Heart left ventricle (tissue), 13 donors: Measurements from ENCODE around the gene BTD.

ENCODE experiments used
- CTCF ChIP-seq, 12 donors: fragments of 200-600 bp; sonication (generic) in 4 of 12; IDR thresholded peaks; one replicate each; pipeline versions ENCODE4 v1.5.0 to v1.8.0; 2018 to 2022; ENCODE audit warnings: antibody characterized with exemption in 12 of 12, mild to moderate bottlenecking in 5 of 12
- POLR2A ChIP-seq, 2 donors: fragments of 450-650 bp; IDR thresholded peaks; one replicate each; pipeline ENCODE4 v1.6.1; 2017; ENCODE audit warnings: antibody characterized with exemption in 2 of 2, mild to moderate bottlenecking in 2 of 2, moderate library complexity in 2 of 2
- donor health status: ischemic (EF 13 %, LVEDD 7.1; RV severe dilation, severe dysfunction).
- donor health status: DM: no; HTN: yes; CAD: no.
- donor health status: DM: no; HTN: no; CAD: no.
- donor health status: ischemic (EF 25% LVEDD 6.9; RV normal size, moderate dysfunction).
- donor health status: ischemic (EF 25% LVEDD 5.7; RV mildly dilated, moderate dysfunction).
- donor health status: ischemic (EF 35%, LVEDD 5.7; RV mildly dilated, moderate dysfunction).
- donor health status: nonischemic (EF 11% LVEDD 7.7; RV severe dilation, severe dysfunction).
- donor health status: DM: yes; HTN: yes; CAD: no.
- donor health status: PGD.
- donor health status: ischemic (EF 29% LVEDD 5.4; RV normal size, mild dysfunction).
- donor health status: nonischemic (EF 23%, LVEDD 6.1; RV moderate dilation, normal function).

GRCh38 chr3:15656342-15656741, 54.8 kb downstream of the BTD start:
- TF ChIP-seq POLR2A (IDR thresholded peaks at IDR 0.05) (no peak), CTCF (IDR thresholded peaks at IDR 0.05) (no peak)
